SJCRH30 (cell line): Measurements from ENCODE around the gene CHRNB2. TPM values are rescaled to one million over a fixed set of nuclear protein-coding genes. Genes with fewer than 3 reads are reported as not detected.
A peak's percentile ranks its signal among the peaks of the same experiment; 100 is the strongest.
"Not testable (repeated sequence)": the region's sequence is repeated elsewhere in the genome, so short reads cannot be mapped to it uniquely, and the experiment has no call there.

ENCODE experiments used
- DNase-seq, 2 experiments: peaks; one replicate each; pipeline ENCODE4 v3.0.0-alpha.2; 2015 to 2020
- H3K27ac ChIP-seq: fragments of 250-450 bp; sonication (Bioruptor Pico); 2 replicates; pipeline ENCODE4 v1.5.1; 2020; ENCODE audit warnings: mild to moderate bottlenecking, moderate library complexity
- H3K27me3 ChIP-seq: fragments of 250-450 bp; sonication (Bioruptor Pico); 2 replicates; pipeline ENCODE4 v1.5.1; 2020; ENCODE audit warnings: mild to moderate bottlenecking, moderate library complexity
- H3K36me3 ChIP-seq: fragments of 250-450 bp; sonication (Bioruptor Pico); 2 replicates; pipeline ENCODE4 v1.5.1; 2020; ENCODE audit warnings: mild to moderate bottlenecking, moderate library complexity
- H3K4me1 ChIP-seq: fragments of 250-450 bp; sonication (Bioruptor Pico); 2 replicates; pipeline ENCODE4 v1.5.1; 2020; ENCODE audit warnings: mild to moderate bottlenecking, moderate library complexity
- H3K4me3 ChIP-seq: fragments of 250-450 bp; sonication (Bioruptor Pico); 2 replicates; pipeline ENCODE4 v1.5.1; 2020; ENCODE audit warnings: mild to moderate bottlenecking, moderate library complexity
- H3K9me3 ChIP-seq: fragments of 250-450 bp; sonication (Bioruptor Pico); replicated peaks from 2 replicates; pipeline ENCODE4 v1.5.1; 2020; ENCODE audit warnings: mild to moderate bottlenecking, moderate library complexity
- total RNA-seq: library from RNA; depleted of rRNA; stranded (reverse); fragments of >200 nt; shearing (Covaris generic); gene quantifications from 2 replicates; pipeline ENCODE4 v1.2.3, GENCODE V29; 2014; rRNA removed

CHRNB2 gene
- 0.08 TPM in 2 replicates for total RNA-seq

GRCh38 chr1:154567386-154568156 is at the start of gene CHRNB2:
Gene CHRNB2 (plus strand): TSS chr1:154567778. CDS start chr1:154568045, 267 bp downstream.
- DNase-seq = peak; percentile 22 to 47
- Histone ChIP-seq H3K27me3 (no peaks in the 10 kb centered on the region), H3K4me3 (no peak within 1 kb of the TSS), H3K27ac (no peak within 1 kb of the TSS), H3K9me3 (no peaks in the 10 kb centered on the region), H3K36me3 (no peaks in the 10 kb centered on the region), H3K4me1 (no peaks in the 10 kb centered on the region)

- Histone ChIP-seq H3K4me1 (no peaks in the 10 kb centered on the region), H3K9me3 (no peaks in the 10 kb centered on the region), H3K36me3 (no peaks in the 10 kb centered on the region), H3K27ac (no peak overlapping the region), H3K27me3 (0 out of 2 replicates have a peak, but pooled peaks cover 9% of the 10 kb centered on the region), H3K4me3 (no peak overlapping the region)
- DNase-seq = no peak
Observed at GRCh38 chr1:154519591-154519991, 48.0 kb upstream of the CHRNB2 start.

- Histone ChIP-seq H3K27me3 (0 out of 2 replicates have a peak, but pooled peaks cover 9% of the 10 kb centered on the region), H3K27ac (no peak overlapping the region), H3K4me3 (no peak overlapping the region), H3K36me3 (no peaks in the 10 kb centered on the region), H3K4me1 (no peaks in the 10 kb centered on the region), H3K9me3 (no peaks in the 10 kb centered on the region)
- DNase-seq = no peak
Observed at GRCh38 chr1:154520333-154520732, 47.2 kb upstream of the CHRNB2 start.

GRCh38 chr1:154521695-154522094 is 45.9 kb upstream of the CHRNB2 start:
- no peak for DNase-seq
- no peaks in the 10 kb centered on the region for H3K4me1 ChIP-seq
- H3K27me3 ChIP-seq = 0 out of 2 replicates have a peak, but pooled peaks cover 9% of the 10 kb centered on the region

GRCh38 chr1:154524881-154525280 is 42.7 kb upstream of the CHRNB2 start:
- H3K4me3 ChIP-seq = no peak overlapping the region
- H3K27ac ChIP-seq = no peak overlapping the region
- DNase-seq = no peak
- no peaks in the 10 kb centered on the region; the same call in 1 of the 2 replicates for H3K4me1 ChIP-seq
- H3K27me3 ChIP-seq = 0 out of 2 replicates have a peak, but pooled peaks cover 9% of the 10 kb centered on the region
- no peaks in the 10 kb centered on the region for H3K36me3 ChIP-seq
- H3K9me3 ChIP-seq = no peaks in the 10 kb centered on the region

More at GRCh38 chr1:154521695-154522094, 45.9 kb upstream of the CHRNB2 start:
- H3K36me3 ChIP-seq = no peaks in the 10 kb centered on the region
- no peak overlapping the region for H3K4me3 ChIP-seq
- no peak overlapping the region for H3K27ac ChIP-seq
- H3K9me3 ChIP-seq = no peaks in the 10 kb centered on the region

GRCh38 chr1:154527192-154527591 is 40.4 kb upstream of the CHRNB2 start:
- Histone ChIP-seq H3K4me1 (no peaks in the 10 kb centered on the region; the same call in 1 of the 2 replicates), H3K4me3 (no peak overlapping the region), H3K9me3 (no peaks in the 10 kb centered on the region), H3K27ac (no peak overlapping the region), H3K27me3 (no peaks in the 10 kb centered on the region), H3K36me3 (no peaks in the 10 kb centered on the region)
- peak; percentile 10 to 47 for DNase-seq

- no peaks in the 10 kb centered on the region for H3K36me3 ChIP-seq
- H3K4me3 ChIP-seq = no peak overlapping the region
- no peaks in the 10 kb centered on the region for H3K27me3 ChIP-seq
- no peaks in the 10 kb centered on the region; the same call in 1 of the 2 replicates for H3K4me1 ChIP-seq
- no peak overlapping the region for H3K27ac ChIP-seq
- no peak for DNase-seq
- no peaks in the 10 kb centered on the region for H3K9me3 ChIP-seq
Observed at GRCh38 chr1:154529308-154529707, 38.3 kb upstream of the CHRNB2 start.

- H3K9me3 ChIP-seq, H3K27ac ChIP-seq, DNase-seq, H3K4me1 ChIP-seq, H3K4me3 ChIP-seq, H3K27me3 ChIP-seq, H3K36me3 ChIP-seq: not testable (repeated sequence)
Observed at GRCh38 chr1:154531950-154532349, 35.6 kb upstream of the CHRNB2 start.

- H3K4me3 ChIP-seq = no peak overlapping the region
- peak; percentile 19 to 54 for DNase-seq
Observed at GRCh38 chr1:154533952-154534844, 33.4 kb upstream of the CHRNB2 start.

GRCh38 chr1:154536570-154536969 is 31.0 kb upstream of the CHRNB2 start:
- Histone ChIP-seq H3K36me3 (no peaks in the 10 kb centered on the region), H3K4me3 (no peak overlapping the region), H3K9me3 (no peaks in the 10 kb centered on the region), H3K27ac (no peak overlapping the region), H3K4me1 (no peaks in the 10 kb centered on the region), H3K27me3 (0 out of 2 replicates have a peak, but pooled peaks cover 7% of the 10 kb centered on the region)
- DNase-seq = no peak

More at GRCh38 chr1:154533952-154534844, 33.4 kb upstream of the CHRNB2 start:
- Histone ChIP-seq H3K36me3 (no peaks in the 10 kb centered on the region), H3K9me3 (no peaks in the 10 kb centered on the region), H3K27ac (no peak overlapping the region), H3K27me3 (no peaks in the 10 kb centered on the region), H3K4me1 (no peaks in the 10 kb centered on the region)

GRCh38 chr1:154539486-154540483 is 27.8 kb upstream of the CHRNB2 start:
- no peak overlapping the region for H3K4me3 ChIP-seq
- no peaks in the 10 kb centered on the region for H3K36me3 ChIP-seq
- DNase-seq = no peak
- H3K4me1 ChIP-seq = no peaks in the 10 kb centered on the region
- no peak overlapping the region for H3K27ac ChIP-seq
- H3K9me3 ChIP-seq = no peaks in the 10 kb centered on the region
- H3K27me3 ChIP-seq = peaks cover 12% of the 10 kb centered on the region; the same call in 1 of the 2 replicates

GRCh38 chr1:154541231-154541630 is 26.3 kb upstream of the CHRNB2 start:
- Histone ChIP-seq H3K9me3 (no peaks in the 10 kb centered on the region), H3K27ac (no peak overlapping the region), H3K4me3 (no peak overlapping the region), H3K27me3 (peaks cover 12% of the 10 kb centered on the region; the same call in 1 of the 2 replicates), H3K4me1 (no peaks in the 10 kb centered on the region), H3K36me3 (no peaks in the 10 kb centered on the region)
- no peak for DNase-seq

- Histone ChIP-seq H3K9me3 (no peaks in the 10 kb centered on the region), H3K27ac (no peak overlapping the region), H3K4me3 (no peak overlapping the region), H3K27me3 (peaks cover 6% of the 10 kb centered on the region; the same call in 1 of the 2 replicates), H3K4me1 (no peaks in the 10 kb centered on the region), H3K36me3 (peaks cover 20% of the 10 kb centered on the region)
- peak; percentile 55 to 76 for DNase-seq
Observed at GRCh38 chr1:154546264-154547063, 21.1 kb upstream of the CHRNB2 start.
